Osteocyte (in vitro differentiated cells): Measurements from ENCODE around the gene MYRIP. TPM values are rescaled to one million over a fixed set of nuclear protein-coding genes. Genes with fewer than 3 reads are reported as not detected.

Experiments used
- DNase-seq: peaks from one replicate; pipeline ENCODE4 v3.0.0; 2021; ENCODE audit warnings: mixed read lengths; ENCODE audit not compliant: unreplicated experiment; ENCODE audit errors: extremely low spot score
- H3K27ac Mint-ChIP-seq: one replicate; pipeline ENCODE4 v1.8.0; 2021; ENCODE audit warnings: mild to moderate bottlenecking, mixed read lengths; ENCODE audit not compliant: unreplicated experiment
- H3K27me3 Mint-ChIP-seq: one replicate; pipeline ENCODE4 v1.8.0; 2021; ENCODE audit warnings: mixed read lengths; ENCODE audit not compliant: unreplicated experiment
- H3K36me3 Mint-ChIP-seq: one replicate; pipeline ENCODE4 v1.8.0; 2021; ENCODE audit warnings: mixed read lengths; ENCODE audit not compliant: unreplicated experiment
- H3K4me1 Mint-ChIP-seq: one replicate; pipeline ENCODE4 v1.8.0; 2021; ENCODE audit warnings: mixed read lengths; ENCODE audit not compliant: unreplicated experiment
- H3K4me3 Mint-ChIP-seq: one replicate; pipeline ENCODE4 v1.8.0; 2021; ENCODE audit warnings: mild to moderate bottlenecking, moderate library complexity, mixed read lengths; ENCODE audit not compliant: unreplicated experiment
- H3K9me3 Mint-ChIP-seq: one replicate; pipeline ENCODE4 v1.8.0; 2021; ENCODE audit warnings: mixed read lengths; ENCODE audit not compliant: unreplicated experiment
- total RNA-seq: library from RNA; stranded (reverse); gene quantifications from 2 replicates; pipeline ENCODE4 v1.2.1, GENCODE V29; 2021
- TF ChIP-seq, protein P1 (sequence below): fragments of 200-600 bp; sonication (generic); IDR thresholded peaks from 2 replicates; pipeline ENCODE4 v1.5.0; 2021; ENCODE audit warnings: antibody characterized with exemption, mild to moderate bottlenecking, moderate library complexity

Gene MYRIP
- total RNA-seq, 1 donor from 2014 or later, result 0.62 TPM

DNA sequence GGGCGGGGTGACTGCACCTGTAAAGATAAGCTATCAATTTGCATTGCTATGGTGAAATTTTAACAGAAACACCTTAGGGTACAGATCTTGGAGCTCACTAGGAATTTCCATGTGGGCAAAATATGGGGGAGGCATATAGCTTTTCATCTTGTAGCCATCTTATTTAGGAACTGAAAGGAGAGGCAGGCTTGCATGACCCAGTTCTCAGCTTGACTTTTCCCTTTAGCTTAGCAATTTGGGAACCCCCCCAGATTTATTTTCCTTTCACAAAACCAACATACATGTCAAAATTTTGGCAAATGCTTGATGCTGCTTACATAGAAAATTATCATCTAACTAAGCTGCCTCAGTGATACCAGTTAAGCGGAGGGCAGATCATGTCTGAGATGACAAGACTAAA is 445.1 kb downstream of the MYRIP start:
- TF ChIP-seq, protein P1, sequence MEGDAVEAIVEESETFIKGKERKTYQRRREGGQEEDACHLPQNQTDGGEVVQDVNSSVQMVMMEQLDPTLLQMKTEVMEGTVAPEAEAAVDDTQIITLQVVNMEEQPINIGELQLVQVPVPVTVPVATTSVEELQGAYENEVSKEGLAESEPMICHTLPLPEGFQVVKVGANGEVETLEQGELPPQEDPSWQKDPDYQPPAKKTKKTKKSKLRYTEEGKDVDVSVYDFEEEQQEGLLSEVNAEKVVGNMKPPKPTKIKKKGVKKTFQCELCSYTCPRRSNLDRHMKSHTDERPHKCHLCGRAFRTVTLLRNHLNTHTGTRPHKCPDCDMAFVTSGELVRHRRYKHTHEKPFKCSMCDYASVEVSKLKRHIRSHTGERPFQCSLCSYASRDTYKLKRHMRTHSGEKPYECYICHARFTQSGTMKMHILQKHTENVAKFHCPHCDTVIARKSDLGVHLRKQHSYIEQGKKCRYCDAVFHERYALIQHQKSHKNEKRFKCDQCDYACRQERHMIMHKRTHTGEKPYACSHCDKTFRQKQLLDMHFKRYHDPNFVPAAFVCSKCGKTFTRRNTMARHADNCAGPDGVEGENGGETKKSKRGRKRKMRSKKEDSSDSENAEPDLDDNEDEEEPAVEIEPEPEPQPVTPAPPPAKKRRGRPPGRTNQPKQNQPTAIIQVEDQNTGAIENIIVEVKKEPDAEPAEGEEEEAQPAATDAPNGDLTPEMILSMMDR, result no peak
- Mint-ChIP-seq H3K27me3 (peaks cover 6% of the 10 kb centered on the region), H3K36me3 (no peaks in the 10 kb centered on the region), H3K9me3 (no peaks in the 10 kb centered on the region), H3K27ac (no peak overlapping the region), H3K4me1 (no peaks in the 10 kb centered on the region), H3K4me3 (no peak overlapping the region)
- DNase-seq, result no peak

DNA sequence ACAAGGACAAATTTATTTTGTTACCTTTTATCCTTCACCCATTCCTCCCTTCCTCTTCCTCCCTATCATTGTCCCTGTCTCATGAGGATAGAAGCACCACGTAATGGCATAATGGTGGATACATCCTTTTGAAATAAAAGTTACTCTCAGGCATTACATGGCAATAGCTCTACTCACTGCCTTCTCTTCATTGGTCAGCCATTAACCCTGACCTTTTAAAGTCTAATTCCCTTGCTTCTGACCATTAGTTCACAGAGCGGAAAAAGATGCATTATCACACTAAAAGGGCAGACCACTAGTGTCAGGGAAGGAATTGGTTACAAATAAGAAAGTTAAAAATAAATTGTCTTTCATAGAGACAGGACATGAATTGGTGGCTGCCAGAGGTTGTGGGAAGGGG is 445.5 kb downstream of the MYRIP start:
- Mint-ChIP-seq H3K36me3 (no peaks in the 10 kb centered on the region), H3K27me3 (peaks cover 6% of the 10 kb centered on the region), H3K9me3 (no peaks in the 10 kb centered on the region), H3K4me1 (no peaks in the 10 kb centered on the region), H3K27ac (no peak overlapping the region), H3K4me3 (no peak overlapping the region)
- TF ChIP-seq, protein P1, result no peak
- no peak for DNase-seq

DNA sequence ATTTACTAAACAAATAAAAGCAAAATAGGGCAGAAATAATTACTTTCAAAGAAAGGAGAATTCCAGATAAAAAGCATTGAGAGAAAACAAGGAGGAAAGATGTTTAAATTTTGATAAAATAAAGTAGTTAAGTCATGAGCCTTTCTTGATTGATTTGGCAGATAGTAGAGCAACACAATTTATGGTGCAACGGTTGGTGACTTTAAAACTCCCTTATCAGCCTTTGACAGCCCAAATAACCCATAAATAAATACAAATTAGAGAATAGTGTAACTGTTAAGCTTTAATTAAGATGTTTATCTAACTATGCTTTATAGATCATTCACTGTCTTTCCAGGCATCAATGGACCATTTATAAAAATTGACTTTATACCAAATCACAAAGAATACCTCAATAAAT is 446.1 kb downstream of the MYRIP start:
- Mint-ChIP-seq H3K9me3 (no peaks in the 10 kb centered on the region), H3K4me3 (no peak overlapping the region), H3K27me3 (peaks cover 6% of the 10 kb centered on the region), H3K36me3 (no peaks in the 10 kb centered on the region), H3K4me1 (no peaks in the 10 kb centered on the region), H3K27ac (no peak overlapping the region)
- DNase-seq, result no peak
- TF ChIP-seq, protein P1, result no peak

DNA sequence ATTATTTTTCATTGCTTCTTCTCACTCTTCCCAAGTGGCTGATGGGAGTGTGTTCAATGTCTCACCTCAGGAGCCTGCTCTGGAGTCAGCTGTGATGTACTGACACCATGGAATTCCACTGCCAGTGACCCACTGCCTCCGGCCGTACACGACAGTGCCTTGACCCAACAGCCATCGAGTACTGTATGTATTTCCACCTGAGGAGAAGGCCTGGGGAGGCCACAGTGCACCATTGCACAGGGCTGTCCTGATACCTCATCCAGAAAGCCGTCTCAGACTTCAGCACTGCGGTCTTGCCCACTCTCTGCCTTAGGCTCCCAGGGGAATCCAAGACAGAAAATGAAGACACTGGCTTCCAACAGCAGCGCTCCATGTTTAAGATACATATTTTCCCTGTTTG is 448.7 kb downstream of the MYRIP start:
- Mint-ChIP-seq H3K27me3 (peaks cover 9% of the 10 kb centered on the region), H3K9me3 (no peaks in the 10 kb centered on the region), H3K4me3 (no peak overlapping the region), H3K36me3 (no peaks in the 10 kb centered on the region), H3K27ac (no peak overlapping the region), H3K4me1 (no peaks in the 10 kb centered on the region)
- TF ChIP-seq, protein P1, result no peak
- DNase-seq, result no peak

DNA sequence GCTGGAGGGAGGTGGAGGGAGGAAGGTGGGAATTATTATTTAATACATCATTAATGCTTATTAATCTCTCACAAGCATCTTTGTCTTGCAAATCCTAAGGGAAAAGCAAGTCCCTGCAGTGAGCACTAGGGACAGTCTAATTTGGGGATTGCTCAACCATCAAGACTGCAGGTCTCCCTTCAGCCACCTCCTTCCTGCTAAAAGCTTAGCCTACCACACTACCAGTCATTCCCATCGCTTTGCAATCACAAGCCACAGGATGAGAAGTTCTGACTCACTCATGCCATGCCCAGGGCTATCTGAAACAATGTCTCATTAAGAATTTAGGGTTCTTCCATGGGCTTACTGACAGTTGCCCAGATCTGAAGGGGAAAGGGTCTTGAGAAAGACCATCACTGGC is 449.1 kb downstream of the MYRIP start:
- Mint-ChIP-seq H3K9me3 (no peaks in the 10 kb centered on the region), H3K27me3 (peaks cover 9% of the 10 kb centered on the region), H3K4me3 (no peak overlapping the region), H3K27ac (no peak overlapping the region), H3K4me1 (no peaks in the 10 kb centered on the region), H3K36me3 (no peaks in the 10 kb centered on the region)
- TF ChIP-seq, protein P1, result no peak
- no peak for DNase-seq
